GM12878 (cell line): Measurements from ENCODE around the gene TRUB1. TPM values are rescaled to one million over a fixed set of nuclear protein-coding genes. Genes with fewer than 3 reads are reported as not detected.

Source experiments
- BMI1 ChIP-seq: fragments of 450-650 bp; IDR thresholded peaks from 2 replicates; pipeline ENCODE4 v1.6.1; 2016; ENCODE audit warnings: mild to moderate bottlenecking, moderate library complexity, borderline replicate concordance
- CHD2 ChIP-seq: IDR thresholded peaks from 2 replicates; pipeline ENCODE4 v1.6.1; 2011; ENCODE audit warnings: low read depth, low read length, improper control_type of control experiment, borderline replicate concordance
- CUX1 ChIP-seq: IDR thresholded peaks from 2 replicates; pipeline ENCODE4 v1.6.1; 2012; ENCODE audit warnings: improper control_type of control experiment, low read depth, low read length; ENCODE audit not compliant: insufficient replicate concordance
- E2F8 ChIP-seq: fragments of 450-650 bp; IDR thresholded peaks from 2 replicates; pipeline ENCODE4 v1.6.1; 2018; ENCODE audit warnings: mild to moderate bottlenecking, low read depth, moderate library complexity; ENCODE audit not compliant: partially characterized antibody
- EZH2 ChIP-seq: IDR thresholded peaks from 2 replicates; pipeline ENCODE4 v1.6.1; 2012; ENCODE audit warnings: low read depth, mild to moderate bottlenecking, control low read depth, inconsistent platforms, low read length, borderline replicate concordance; ENCODE audit not compliant: control insufficient read depth
- FOXK2 ChIP-seq: fragments of 450-650 bp; IDR thresholded peaks from 2 replicates; pipeline ENCODE4 v1.6.1; 2017; ENCODE audit warnings: mild to moderate bottlenecking, moderate library complexity
- HDAC6 ChIP-seq: fragments of 200-600 bp; sonication (generic); IDR thresholded peaks from one replicate; pipeline ENCODE4 v1.8.0; 2017; ENCODE audit warnings: antibody characterized with exemption; ENCODE audit not compliant: unreplicated experiment
- PBX3 ChIP-seq: IDR thresholded peaks from 2 replicates; pipeline ENCODE4 v1.6.1; 2011; ENCODE audit warnings: mild to moderate bottlenecking, low read depth, low read length, moderate library complexity; ENCODE audit not compliant: insufficient replicate concordance
- POLR2AphosphoS2 ChIP-seq: IDR thresholded peaks from 2 replicates; pipeline ENCODE4 v1.6.1; 2011; ENCODE audit warnings: low read depth, mild to moderate bottlenecking, low read length, improper control_type of control experiment, moderate library complexity
- SKIL ChIP-seq: fragments of 450-650 bp; IDR thresholded peaks from 2 replicates; pipeline ENCODE4 v1.6.1; 2017; ENCODE audit warnings: mild to moderate bottlenecking, low read depth, inconsistent platforms; ENCODE audit not compliant: poor library complexity, severe bottlenecking
- STAT3 ChIP-seq: IDR thresholded peaks from 2 replicates; pipeline ENCODE4 v1.6.1; 2011; ENCODE audit warnings: low read depth, low read length, improper control_type of control experiment
- USF1 ChIP-seq: IDR thresholded peaks from 2 replicates; pipeline ENCODE4 v1.6.1; 2011; ENCODE audit warnings: borderline replicate concordance, low read depth, mild to moderate bottlenecking, moderate library complexity, mixed read lengths, low read length; ENCODE audit not compliant: insufficient read depth; ENCODE audit errors: extremely low read length
- WRNIP1 ChIP-seq: IDR thresholded peaks from 2 replicates; pipeline ENCODE4 v1.6.1; 2011; ENCODE audit warnings: low read depth, low read length, improper control_type of control experiment, borderline replicate concordance
- polyA plus RNA-seq, 11 experiments: library from polyadenylated mRNA; depleted of rRNA in 4 of 11; unstranded in 6 of 11; stranded (reverse) in 5 of 11; fragments of >200 nt; fragmentation: Nextera tagmentation in 4 of 11; fragmentation: Illumina TruSeq in 1 of 11; extraction: Ambion mirVana in 4 of 11; extraction: Trizol in 1 of 11; gene quantifications; 1 replicate in 1 of 11; 2 replicates in 10 of 11; pipeline versions ENCODE4 v1.2.1 to v1.2.3, GENCODE V29; 2011 to 2016; ENCODE audit warnings: inconsistent platforms in 2 of 11, missing spikeins in 2 of 11, low read depth in 1 of 11
- total RNA-seq, 4 experiments: library from RNA; depleted of rRNA in 3 of 4; stranded (reverse); fragments of >200 nt in 3 of 4; fragmentation: Illumina TruSeq in 1 of 4; extraction: Trizol in 1 of 4; gene quantifications; 2 replicates each; pipeline versions ENCODE4 v1.2.1 to v1.2.3, GENCODE V29; 2013 to 2021

TRUB1 gene
- total and polyA plus RNA-seq, 10 of the 15 experiments (the other 5 are each of a cell fraction or from before 2014, with no cell fraction given), result 8.1 to 24.0 (median 15.9) TPM

- TF ChIP-seq CUX1 (no peak), FOXK2 (no peak), CHD2 (no peak), BMI1 (no peak), WRNIP1 (no peak), PBX3 (no peak), HDAC6 (no peak), EZH2 (no peak), USF1 (no peak), SKIL (no peak), E2F8 (no peak), POLR2AphosphoS2 (no peak), STAT3 (no peak)
Observed at GRCh38 chr10:114930320-114930719, 7.7 kb upstream of the TRUB1 start (continued).
